Cerebellar nuclear complex (tissue), 1 donor: Measurements from ENCODE around the gene NACC2.
"Not testable (repeated sequence)": the region's sequence is repeated elsewhere in the genome, so short reads cannot be mapped to it uniquely, and the experiment has no call there.

Source experiments
- DNase-seq, 2 experiments: peaks; one replicate each; lab custom pipeline; 2025; lab: John Stamatoyannopoulos, UW

The NACC2 gene

DNA sequence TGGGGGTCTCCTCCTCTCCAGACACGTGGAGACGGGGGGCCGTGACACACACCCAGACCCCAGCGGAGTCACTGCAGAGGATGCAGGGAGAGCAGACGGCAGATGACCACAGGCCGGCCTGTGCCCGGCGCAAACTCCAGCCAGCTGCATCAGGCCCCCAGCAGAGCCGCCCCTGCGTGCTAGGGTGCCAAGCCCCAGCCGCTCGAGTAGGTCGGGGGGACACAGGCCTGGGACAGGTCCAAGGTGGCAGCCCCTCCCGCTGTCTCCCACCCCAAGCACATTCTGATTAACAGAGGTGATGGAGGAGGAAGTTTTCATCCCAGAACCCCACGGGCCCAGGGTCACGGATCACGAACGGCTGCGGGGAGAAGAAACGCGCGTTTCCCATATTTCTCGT is 14.4 kb downstream of the NACC2 start:
- DNase-seq, result no peak

DNA sequence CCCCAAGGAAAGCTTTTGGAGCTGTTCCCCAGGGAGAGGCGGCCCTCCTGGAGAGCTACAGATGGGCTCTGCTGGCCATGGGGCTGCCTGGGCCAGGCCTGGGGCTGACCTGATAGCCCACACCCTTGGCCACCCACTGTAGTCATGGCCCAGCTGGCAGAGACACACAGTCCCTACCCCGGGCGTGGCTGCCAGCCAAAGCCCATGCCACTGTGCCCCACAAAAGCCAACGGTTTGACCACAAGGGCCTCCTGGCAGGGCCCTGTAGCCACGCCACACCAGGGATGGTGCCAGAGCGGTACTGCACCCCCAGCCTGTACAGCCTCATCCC is 15.2 kb downstream of the NACC2 start:
- DNase-seq, result no peak

DNA sequence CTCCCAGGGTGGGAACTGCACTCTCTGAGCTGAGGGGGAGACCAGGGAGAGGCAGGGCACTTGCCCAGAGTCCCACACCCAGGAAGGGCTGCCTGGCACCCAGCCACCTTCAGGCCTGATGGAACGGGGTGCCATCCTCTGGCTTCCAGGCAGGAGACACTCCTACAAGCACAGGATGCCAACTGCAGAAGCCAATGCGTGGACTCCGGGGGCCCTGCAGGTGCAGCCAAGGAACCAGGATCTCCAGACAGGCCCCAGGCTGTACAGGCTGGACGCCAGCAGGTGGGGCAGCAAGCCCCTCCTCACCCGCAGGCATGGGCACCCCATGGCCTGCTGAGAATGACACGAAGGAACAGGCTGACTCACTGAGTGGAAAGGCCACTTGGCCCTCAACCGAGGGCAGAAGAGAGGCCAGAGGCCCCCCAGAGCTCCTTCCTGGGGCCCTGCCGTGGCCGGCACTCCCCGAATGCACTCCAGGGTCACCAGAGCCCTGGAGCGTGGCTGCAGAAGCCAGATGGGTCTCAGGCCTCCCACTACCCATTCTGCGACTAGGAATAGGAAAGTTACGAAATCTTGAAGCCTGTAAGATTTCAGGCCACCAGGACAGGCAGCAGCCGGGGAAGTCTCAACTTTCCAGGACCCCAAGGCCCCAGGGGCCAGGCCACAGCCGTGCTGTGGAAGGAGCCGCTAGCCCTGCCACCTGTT is 15.7 kb downstream of the NACC2 start:
- DNase-seq, result no peak

DNA sequence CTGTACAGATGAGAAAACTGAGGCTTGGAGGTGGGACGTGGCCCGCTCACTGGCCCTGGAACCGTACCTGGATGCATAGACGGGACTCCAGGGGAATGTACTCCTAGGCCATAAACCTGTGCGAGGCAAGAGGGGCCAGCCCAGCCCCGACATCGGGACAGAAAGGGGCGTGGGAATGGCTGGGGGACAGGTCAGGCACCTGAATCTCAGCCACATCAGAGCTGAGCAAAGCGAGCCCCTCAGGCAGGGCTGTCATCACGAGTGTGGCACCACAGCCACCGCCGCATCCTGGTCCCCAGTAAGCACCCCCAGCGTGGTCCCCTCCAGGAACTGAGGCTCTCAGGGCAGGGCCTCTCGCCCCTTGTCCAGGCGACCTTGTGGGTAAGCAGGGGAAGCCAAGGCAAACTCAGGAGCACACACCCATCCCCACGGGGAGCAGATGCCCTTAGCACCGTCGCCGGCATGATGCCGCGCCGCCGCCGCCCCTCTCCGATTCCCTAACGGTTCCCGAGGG is 16.5 kb downstream of the NACC2 start:
- DNase-seq, result no peak

DNA sequence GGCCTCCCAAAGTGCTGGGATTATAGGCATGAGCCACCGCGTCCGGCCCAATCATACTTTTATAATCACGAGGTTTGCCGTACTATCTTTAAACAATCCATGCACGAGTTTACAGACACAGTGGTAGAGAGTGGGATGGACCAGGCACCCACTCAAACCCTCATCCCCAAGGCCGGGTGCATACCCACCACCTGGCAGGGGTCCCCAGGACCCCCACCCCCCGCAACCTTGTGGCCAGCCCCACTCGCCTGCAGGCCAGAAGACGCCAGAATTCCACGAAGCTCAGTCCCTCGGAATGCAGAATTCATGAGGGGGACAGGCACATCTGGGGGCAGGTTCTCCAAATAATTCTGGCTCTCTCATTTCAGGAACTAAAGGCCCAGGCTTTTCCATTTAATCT is 17.1 kb downstream of the NACC2 start:
- DNase-seq, result no peak

DNA sequence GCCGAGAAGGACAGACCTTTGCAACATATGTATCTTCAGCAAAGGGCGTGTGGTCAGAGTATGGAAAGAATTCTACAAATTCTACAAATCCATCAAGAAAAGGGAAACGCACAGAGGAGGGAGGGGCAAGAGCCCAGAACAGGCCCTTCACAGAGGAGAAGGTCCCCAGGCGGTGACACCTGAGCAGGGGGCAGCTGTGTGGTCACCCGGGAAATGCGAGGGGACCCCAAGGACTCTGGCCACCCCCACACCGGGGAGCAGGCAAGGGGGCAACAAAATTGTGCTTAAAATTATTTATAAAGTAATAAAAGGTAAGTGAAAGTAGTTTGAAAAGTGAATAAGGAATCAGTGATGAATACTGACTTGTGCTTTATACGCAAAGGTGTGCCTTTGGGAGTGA is 17.6 kb downstream of the NACC2 start:
- DNase-seq, result no peak

DNA sequence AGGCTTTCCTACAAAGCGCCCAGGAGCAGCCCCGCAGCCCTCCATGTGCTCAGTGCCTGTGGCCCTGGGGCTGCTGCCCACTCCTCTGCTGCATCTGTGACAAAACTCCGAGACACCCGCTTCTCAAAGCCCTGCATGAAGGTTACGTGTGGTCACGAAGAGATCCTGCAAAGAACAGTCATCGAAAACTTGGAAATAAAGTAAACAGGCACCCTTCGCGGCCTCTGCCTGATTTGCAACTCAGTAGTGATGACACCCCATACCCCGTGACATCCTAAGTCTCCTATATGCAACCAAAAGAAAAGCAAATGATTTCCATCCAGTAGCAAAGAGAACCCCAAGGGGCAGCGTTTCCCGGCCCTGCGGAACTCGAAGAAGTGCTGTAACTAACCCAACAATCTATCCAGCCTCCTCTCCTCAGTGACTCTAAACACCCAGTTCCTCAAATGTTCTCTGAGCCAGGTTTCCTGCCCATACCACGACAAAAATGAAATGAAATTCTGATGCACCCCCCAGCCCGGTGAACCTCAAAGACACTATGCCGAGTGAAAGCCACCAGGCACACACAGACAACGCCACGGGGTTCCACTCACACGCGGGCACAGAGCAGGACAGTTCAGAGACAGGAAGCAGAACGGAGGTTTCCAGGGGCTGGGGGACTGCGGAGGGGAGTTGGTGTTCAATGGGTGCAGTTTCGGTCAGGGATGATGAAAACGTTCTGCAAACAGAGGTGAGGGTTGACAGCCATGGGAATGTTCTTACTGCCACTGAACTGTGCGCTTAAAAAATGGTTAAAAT is 19.0 kb downstream of the NACC2 start:
- no peak for DNase-seq

DNA sequence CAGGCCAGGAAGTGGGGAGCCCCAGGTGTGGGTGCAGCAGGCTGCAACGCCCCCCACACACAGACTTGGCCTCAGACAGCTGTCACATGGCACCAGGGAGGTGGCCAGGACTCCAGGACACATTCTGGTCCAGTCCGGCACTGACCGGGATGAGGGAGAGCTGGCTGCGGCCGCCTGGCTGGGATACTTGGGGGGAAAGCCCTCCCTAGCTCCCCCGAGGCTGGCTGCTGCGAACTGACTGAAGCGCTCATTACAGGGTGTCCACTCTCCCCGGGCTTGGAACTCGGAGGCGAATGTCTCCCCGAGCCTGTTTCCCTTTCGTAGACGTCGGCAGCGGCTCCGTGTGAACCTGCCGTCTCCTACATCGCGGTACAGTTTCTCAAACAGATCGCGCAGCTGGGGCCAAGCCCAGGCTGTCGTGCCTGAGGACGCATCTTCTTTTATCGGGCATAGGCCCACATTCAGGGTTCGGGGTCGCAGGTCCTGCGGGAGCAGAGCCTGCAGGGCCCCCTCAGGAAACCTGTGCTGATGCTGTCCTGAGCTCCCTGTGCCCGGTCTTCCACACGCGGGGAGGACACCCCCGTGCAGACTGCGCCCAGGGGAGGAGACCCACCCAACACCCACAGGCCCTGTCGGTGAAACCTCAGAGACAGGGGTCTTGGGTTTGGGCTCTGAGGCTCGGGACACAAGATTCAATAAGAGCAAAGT is 19.8 kb downstream of the NACC2 start:
- DNase-seq, result no peak

DNA sequence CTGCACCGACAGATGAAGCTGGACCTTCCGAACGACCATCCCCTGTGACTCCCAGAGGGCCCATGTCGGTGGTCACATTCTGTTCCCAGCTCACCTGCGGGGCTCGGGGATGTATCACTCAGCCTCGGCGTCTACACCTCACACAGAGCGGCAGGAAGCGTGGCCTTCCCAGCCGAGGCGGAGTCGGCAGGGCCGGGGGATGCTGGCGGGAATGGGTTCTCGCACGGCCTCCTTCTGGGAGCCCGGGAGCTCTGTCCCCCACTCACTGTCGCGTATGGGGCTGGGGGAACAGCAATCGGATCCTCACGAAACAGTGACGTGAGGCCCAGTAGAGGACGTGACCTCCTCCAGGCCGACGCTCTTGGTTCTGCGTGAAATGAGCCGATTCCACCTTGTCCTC is 20.4 kb downstream of the NACC2 start:
- no peak for DNase-seq

DNA sequence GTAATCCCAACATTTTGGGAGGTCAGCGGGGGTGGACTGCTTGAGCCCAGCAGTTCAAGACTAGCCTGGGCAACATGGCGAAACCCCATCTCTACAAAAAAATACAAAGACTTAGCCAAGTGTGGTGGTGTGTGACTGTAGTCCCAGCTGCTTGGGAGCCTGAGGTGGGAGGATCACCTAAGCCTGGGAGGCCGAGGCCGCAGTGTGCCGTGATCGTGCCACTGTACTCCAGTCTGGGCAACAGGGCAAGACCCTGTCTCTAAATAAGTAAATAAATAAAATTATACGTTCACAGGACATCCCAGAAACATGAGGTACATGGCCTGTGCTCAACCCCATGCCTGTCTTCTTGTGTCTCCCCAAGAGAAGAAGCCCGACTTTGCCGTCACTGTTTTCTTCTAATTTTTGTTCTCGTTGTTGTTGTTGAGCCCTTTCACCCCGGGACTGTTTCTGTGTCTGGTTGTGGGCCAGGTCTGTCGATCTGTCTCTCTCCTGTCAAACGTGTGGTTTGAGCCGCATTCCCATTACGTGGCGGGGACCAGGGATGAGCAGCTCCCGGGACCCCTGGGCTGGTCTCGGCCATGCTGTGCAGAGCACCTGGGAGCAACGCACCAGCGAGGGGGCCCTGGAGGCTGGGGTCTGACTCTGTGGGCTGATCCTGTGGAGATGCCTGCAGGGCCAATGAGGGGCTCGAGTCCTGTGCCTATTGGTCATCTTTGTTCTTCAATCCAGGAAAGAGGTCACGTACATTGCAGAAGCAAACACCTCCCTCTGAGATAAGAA is 32.2 kb downstream of the NACC2 start:
- DNase-seq, result no peak

DNA sequence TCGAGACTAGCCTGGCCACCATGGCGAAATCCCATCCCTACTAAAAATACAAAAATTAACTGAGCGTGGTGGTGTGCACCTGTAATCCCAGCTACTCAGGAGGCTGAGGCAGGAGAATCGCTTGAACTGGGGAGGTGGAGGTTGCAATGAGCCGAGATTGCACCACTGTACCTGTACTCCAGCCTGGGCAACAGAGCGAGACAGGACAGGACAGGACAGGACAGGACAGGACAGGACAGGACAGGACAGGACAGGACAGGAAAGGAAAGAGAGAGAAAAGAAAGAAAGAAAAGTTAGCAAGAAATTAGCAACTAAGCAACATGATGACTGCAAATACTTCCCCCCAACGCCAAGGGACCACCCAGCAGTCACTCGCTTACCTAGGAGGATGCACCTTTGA is 33.2 kb downstream of the NACC2 start:
- DNase-seq, result not testable (repeated sequence)

DNA sequence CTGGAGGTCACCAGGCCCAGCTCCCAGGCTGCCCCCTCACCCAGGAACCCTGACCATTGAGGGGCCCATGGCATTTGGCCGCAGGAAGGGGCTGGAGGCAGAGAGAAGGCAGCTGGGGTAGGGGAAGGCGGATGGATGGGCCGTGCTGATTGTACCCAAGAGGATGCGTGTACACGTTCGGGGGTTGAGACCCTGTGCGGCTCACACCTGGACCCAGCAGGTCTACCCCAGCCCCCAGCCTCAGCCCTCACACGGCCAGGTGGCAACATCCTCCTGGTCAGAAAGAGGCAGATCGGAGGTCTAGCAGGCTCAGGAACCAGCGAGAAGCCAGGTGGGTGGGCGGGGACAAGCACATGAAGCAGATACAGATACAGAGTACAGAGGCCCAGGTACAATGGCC is 33.7 kb downstream of the NACC2 start:
- DNase-seq, result no peak

DNA sequence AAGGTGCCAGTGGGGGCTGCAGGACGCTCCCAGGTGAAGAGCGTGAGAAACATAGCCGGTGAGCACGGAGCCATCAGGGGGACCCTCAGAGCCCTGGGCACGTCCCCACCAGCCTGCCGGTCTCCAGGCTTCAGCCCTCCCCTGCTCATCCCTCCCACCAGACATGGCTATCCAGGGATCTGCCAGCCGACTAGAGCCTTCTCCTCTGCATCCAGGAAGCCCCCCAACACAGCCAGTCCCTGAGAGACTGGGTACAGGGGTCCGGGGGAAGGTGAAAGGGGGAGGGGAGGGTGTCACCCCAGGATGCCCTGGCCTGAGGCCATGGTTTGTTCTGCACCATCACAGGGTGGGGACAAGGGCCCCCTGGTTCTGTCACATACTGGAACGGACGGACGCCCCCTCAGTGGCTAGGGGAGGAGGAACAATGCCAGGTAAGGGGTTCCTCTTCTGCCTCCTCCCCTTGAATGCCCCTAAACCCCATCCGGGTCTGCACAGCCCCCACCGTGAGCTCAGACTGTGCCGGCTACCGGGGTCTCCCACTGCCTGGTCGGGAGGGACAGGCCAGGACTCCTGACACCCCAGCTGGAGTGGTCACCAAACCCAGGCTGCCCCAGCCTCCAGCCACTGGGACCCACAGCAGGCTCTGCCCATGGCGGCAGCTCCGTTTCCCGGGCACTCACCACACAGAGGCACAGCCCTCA is 34.3 kb downstream of the NACC2 start:
- no peak for DNase-seq

DNA sequence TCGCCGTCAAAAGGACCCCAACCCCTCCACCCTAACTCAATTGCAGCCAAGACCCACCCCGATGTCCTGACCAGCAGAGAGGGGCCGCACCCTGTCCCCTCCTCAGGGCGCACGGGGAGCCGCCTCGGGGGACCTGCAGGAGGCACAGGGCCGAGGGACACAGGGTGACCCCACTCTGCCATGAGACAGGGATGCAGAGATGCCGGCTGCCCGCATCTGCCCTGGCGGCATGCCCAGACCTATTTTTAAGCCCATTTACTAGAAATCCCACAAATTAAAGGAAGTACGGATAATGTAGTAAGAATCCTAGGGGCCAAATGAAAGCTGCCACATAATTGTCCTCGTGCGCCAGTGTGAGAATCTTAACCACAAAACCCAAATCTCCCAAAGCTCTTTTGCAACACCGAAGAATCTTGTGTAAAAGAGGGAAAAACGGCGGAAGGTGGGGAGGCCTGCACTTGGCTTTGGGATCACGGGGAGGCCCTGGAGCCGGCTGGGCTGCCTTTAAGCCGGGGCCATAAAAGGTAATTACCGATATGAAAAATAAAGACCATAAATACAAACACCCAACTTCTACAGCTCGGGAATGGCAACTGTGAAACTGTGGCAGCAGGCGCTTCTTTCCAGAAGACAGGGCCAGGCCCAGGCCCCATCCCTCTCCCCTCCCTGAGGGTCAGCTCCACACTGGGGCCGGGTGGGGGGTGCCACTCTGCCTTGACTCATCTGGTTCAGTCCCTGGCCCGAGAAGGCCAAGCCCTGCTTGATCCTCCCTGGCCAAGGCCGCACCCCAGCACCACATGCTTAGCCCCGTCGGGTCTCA is 35.0 kb downstream of the NACC2 start:
- DNase-seq, result no peak

DNA sequence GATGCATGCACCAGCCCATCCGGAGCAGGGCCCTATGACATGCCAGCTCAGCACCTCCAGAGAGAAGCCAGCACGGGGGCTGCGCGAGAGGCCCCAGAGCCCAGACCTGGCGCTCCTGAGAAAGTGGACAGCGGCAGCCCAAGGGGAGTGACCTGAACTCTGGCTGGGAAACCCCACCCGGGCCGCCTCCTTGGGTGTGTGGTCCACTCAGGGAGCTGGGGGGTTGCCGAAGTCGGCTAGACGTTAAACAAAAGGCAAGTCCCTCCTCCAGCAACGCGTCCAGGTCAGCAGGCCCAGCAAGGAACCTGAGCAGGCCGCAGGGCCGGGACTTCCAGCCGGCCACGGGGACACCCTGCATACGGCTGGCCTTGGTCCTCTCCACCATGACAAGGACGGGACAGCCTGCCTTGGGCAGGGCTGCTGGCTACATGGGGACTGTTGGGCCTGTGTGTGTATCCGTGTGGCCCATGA is 35.7 kb downstream of the NACC2 start:
- no peak for DNase-seq

DNA sequence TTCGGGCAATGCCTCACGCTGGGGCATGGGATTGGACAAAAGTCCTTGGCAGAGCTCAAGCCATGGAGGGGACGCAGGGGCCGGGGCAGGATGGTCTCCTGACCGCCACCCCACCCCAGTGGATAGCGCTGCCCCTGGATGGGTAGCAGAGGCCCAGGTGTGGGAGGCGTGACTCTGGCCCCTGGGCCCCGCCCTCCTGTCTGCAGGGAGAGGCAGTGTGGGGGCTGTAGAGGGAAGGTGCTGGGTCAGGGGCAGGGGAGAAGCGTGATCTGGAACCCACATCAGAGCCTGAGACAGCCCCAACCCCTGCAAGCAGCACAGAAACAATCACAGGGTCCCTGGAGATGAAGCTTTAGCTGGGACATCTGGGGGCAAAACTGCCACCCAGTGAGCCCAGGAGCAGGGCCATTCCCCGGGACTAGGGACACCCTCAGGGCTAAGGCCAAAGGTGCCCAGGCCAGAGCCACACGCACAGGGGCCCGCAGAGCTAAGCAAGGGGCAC is 36.2 kb downstream of the NACC2 start:
- no peak for DNase-seq

DNA sequence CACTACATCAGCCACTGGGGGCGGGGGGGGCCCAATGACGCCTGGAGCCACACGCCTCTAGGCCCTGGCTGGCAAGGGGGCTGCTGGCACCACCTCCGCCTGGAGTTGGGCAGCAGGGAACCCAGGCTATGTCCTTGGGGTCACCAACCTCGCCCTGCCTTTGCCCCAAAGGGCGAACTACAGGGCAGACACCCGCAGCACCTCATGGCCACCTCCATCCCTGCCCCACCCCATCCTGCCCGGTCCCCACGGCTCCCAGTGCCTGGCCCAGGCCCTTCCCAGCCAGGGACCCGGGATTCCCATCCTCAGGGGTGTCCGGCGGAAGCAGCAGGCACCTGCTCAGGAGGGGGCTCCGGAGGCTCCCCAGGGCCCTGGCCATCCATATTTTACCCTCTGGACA is 37.0 kb downstream of the NACC2 start:
- DNase-seq, result no peak

DNA sequence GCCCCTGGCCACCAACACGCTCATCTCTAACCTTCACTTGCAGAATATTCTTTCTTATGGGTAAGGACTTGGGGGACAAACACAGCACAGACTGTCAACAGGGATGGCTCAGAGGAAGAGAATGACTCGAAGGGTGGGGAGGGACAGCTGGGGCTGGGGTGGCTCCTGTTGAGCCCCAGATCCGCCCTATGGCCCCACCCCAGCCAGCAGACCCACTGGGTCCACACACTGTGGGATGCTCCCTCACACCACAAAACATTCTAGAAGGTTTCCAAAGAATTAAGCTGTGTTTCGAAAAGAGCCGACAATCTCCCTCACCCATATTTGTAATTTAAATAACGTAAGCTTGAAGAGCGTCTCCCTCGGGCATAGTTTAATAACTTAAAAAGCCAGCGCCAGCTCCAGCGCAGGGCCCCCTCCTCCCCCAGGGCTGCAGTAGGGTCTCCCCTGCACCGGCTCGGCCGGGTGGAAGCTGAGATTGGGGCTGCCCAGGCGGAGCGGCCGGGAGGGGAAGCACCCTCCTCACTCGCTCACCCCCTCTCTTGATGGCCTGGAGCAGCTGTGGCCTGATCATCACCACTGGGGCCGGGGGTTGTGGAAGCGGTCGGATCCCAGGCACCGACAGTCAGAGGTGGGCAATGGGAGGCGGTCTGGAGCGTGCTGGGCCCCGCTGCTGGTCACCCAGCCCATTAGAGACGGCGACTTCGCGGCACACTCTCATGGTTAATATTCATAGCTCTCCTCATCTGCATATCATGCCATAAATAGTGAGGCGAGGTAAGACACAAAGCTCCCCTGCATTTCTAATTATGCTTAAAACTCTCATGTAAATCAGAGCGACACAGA is 37.6 kb downstream of the NACC2 start:
- no peak for DNase-seq

DNA sequence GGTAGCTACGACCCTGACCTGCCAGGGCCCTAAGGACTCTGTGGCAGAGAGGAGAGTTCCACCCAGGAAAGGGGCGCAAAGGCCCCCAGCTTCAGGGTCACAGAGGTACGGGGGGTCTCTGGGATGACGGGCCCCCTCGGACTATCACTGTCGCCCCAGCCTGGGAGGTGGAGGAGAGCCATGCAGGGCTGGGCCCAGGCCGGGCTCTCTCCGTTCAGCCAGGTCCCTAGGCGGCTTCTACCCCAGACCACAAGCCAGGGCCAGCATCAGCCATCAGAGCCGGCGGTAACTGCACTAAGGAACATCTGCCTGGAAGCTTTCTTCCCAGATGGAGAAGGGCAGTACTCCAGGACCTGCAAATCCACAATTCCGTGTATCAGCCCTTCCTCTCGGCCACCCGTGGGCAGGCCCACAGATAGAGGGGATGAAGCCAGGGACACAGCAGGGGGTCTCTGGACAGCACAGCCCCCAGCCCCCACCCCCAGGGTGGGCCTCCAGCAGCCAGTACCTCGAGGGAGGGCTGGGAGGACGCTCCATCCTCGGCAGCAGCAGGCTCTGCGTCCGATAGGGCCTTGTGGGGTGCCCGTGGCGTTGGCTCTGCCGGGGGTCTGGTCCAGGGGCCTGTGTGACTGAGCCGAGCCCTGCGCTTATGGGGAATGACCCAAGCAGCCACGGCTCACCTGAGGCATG is 38.4 kb downstream of the NACC2 start:
- DNase-seq, result no peak
